Right hindlimb (tissue), 1 donor: ENCODE results near the gene AFF3.

ENCODE experiments used
- DNase-seq: peaks from one replicate; pipeline ENCODE4 v3.0.0-alpha.2; 2018

Gene AFF3

GRCh38 chr2:99850084-99850710 is 292.2 kb downstream of the AFF3 start:
- no peak for DNase-seq

DNA sequence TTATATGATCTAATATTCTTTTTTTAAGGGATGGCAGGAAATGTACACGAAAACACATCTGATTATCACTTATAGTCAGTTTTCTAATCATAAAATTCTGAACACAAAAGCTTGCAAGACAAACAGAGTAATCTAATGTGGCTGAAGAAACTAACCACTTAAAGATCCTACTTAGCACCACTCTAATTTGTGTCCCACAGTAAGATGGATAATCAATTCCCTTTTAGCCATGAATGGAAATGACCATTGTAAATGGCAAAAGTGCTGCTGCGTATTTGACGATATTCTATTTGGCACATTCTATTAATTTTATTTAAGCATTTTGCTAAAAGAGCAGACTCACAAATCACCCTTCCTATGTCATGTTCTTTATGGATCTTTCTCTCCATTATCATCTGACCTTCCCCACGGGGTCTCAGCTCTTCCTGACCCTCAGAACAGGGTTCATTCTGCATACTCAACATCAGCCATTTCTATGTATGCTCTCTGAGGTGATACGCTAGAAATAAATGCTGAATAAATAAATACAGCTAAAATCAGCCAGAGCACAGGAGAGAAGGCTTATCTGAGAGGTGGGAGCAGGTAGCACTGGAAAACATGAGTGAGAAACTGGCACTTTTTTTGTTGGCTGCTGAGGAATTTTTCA is 295.8 kb downstream of the AFF3 start:
- no peak for DNase-seq

GRCh38 chr2:99845296-99845695 is 297.1 kb downstream of the AFF3 start:
- no peak for DNase-seq

- DNase-seq, result no peak
These were observed 299.9 kb downstream of the AFF3 start for GRCh38 chr2:99842451-99842850.

GRCh38 chr2:99841749-99842148 is 300.6 kb downstream of the AFF3 start:
- no peak for DNase-seq

GRCh38 chr2:99840831-99841230 is 301.6 kb downstream of the AFF3 start:
- DNase-seq, result no peak

DNA sequence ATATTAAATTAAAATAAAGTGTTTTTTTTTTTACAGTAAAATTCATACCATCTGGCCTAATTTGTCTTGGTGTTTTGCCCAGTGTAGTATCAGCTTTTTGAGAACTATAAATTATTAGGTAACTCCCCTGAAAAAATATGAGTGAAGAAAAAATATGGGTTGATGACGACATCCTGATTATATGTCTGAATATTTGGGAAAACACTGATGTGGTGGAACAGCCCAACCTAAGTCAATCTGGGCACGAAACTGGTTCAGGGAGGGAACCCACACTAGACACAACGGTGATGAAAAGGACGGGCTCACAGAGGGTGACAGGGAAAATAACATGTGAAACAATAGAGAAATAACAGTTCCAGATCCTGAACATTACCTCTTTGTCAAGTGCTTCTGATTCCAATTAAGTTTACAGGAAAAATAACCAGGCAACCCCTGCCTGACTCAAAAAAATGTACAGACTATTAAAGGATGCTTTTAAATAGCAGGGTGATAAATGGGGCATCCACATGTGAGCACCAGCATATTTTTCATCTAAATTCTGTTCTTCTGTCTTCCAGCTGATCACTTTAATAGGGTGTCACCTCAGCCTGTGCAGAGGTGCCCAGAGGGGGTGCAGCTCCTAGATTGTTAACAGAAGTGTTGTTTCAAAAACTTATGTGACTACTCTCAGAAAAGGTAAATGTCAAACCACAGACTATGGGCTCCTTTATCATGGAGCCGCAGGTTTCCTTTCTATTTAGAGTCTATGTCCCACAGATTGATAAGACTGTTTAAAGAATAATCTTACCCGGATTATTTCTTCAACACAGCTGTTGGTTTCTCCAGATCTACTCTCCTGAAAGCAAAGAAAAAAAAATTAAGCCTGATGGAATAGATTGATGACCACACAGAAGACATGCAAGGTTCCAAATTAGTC is 305.4 kb downstream of the AFF3 start:
- DNase-seq, result no peak

- no peak for DNase-seq
These were observed 308.0 kb downstream of the AFF3 start for GRCh38 chr2:99834426-99834825.

- no peak for DNase-seq
These were observed 308.7 kb downstream of the AFF3 start for GRCh38 chr2:99833586-99834201.

- DNase-seq, result no peak
These were observed 309.5 kb downstream of the AFF3 start for GRCh38 chr2:99832926-99833325.

- no peak for DNase-seq
These were observed 310.6 kb downstream of the AFF3 start for GRCh38 chr2:99831772-99832171.

DNA sequence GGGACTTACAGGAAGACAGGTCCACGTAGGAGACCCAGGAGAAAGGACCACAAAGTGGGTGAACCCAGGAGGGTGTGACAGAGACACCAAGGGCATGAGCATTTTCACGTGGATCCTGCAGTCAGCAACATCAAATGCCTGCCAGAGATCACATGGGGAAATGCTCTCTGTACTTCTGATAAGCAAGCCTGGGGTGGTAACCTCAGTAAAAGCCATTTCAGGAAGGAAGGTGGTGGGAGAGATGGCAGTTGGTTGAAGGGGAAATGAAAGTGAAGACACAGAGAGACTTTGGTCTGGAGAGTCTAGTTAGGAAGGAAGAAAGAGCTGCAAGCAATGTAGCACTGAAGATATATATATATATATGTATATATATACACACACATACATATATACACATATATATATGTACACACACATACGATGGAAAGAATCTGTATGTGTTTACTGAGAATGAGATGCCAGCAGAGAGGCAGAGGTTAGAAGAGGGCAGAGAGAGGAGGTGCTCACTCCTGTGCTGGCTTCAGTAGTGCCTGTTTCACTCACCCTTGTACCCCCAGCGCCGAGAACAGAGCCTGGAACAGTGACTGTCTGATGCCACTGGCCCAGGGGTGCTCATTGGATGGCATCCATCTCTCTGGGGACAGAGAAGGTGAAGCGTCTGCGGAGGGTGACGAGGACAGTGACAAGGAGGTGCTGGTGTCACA is 314.9 kb downstream of the AFF3 start:
- no peak for DNase-seq

DNA sequence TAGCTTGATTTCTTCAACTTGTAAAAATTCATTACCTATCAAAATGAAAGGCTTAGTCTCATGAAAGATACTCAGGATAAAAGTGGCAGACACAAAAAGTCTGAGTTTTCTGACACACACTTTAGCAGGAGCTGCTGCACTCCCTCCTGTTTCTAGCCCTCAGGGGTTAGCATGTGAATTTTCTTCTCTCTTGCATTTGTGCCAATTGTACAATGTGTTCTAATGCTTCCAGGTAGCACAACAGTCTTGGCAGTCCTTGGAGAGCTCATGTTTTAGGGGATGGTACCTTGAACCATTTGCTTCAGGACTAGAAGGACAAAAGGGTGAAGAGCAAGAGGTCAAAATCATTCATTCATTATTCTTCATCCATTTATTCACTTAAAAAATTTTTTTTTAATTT is 316.8 kb downstream of the AFF3 start:
- DNase-seq, result no peak

GRCh38 chr2:99824758-99825157 is 317.6 kb downstream of the AFF3 start:
- DNase-seq, result no peak

- no peak for DNase-seq
These were observed 319.7 kb downstream of the AFF3 start for GRCh38 chr2:99822474-99823207.

DNA sequence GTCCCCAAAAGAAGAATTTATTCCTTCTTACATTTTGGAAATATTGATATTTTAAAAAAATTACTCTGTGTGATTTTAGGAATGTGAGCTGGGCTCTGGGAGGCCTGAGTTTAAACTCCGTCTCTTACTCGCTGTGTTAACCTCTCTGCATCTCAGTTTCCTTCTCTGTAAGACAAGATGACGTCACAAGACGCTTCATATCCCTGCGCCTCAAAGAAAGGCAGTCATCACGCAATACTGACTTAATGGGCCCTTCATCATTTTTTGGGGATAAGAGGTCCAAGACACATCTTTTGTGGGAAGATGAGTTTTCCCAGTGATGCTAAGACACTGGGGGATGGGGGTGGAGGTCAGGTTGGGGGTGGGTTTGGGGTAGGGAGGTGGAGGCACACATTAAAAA is 320.4 kb downstream of the AFF3 start:
- DNase-seq, result no peak

DNA sequence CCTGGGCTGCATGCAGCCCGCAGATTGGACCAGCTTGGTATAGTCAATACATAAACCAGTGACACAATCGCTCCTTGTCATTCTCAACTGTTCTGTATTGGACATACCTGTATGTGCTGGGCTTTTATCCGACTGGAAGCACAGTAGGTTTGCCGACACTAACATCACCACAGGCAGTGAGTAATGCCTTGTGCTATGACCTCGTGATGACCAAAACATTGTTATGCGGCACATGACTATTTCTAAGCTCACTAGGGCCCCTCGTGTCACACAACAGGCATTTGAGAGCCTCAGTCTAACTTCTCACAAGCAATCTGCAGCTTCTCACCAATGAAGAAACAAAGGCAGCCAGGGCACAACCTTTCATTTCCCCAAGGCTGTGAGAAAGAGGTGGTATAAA is 320.8 kb downstream of the AFF3 start:
- no peak for DNase-seq

- DNase-seq, result no peak
These were observed 321.4 kb downstream of the AFF3 start for GRCh38 chr2:99821039-99821438.

GRCh38 chr2:99819766-99820165 is 322.6 kb downstream of the AFF3 start:
- DNase-seq, result no peak

DNA sequence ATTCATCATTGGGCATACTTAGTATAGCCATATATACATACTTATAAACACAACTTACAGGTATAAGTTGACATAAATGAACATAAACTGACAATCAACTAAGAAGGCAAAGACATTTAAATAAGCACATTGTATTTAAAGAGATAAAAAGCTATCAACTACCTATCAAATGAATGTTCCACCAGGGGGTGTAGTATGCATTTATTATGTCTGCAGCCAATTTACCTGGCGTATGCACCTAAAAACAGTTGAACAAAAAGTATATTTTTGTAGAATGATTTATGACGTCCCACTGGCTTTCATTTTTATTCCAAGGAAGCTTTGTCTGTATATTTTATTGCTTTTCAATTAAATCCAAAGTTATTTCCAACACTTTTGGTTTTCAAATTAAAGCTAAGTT is 323.5 kb downstream of the AFF3 start:
- DNase-seq, result no peak

DNA sequence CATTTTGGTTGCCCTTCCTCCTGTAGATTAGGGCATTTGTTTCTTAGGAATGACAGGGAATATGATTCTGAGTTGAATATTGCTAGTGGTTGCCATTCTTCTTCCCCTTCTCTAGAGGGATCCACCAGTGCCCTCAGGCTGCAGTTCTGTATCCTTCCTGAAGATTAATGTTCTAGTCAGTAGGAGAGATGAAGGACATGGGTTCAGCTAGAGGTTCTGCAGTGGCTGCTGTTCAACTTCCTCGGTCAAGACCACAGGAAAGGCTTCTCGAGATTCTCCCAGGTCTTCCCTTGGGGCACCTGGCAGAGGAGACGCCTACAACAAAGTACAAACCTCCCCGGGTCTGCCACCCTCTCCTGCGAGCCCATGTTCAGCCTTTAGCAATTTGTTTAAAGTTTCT is 325.5 kb downstream of the AFF3 start:
- DNase-seq, result no peak

GRCh38 chr2:99812426-99812825 is 330.0 kb downstream of the AFF3 start:
- DNase-seq, result no peak
